ENCODE data around the gene INPP5D. TPM values are rescaled to one million over a fixed set of nuclear protein-coding genes. Genes with fewer than 3 reads are reported as not detected.
"Not testable (repeated sequence)": the region's sequence is repeated elsewhere in the genome, so short reads cannot be mapped to it uniquely, and the experiment has no call there.

The INPP5D gene
- polyA plus RNA-seq, 1 donor from 2014 or later, result 220 TPM

GRCh38 chr2:233098618-233099017, 38.5 kb downstream of the INPP5D start:
- Mint-ChIP-seq H3K4me1 (peaks cover 56 to 70% (median 59%) of the 10 kb centered on the region in 3 donors), H3K27ac (peak overlapping the region; percentile 76 to 97 (median 96)), H3K4me3 (peak overlapping the region in 3 of 4 donors; percentile 19 to 76 (median 76)), H3K9me3 (no peaks in the 10 kb centered on the region), H3K36me3 (peaks cover 12% of the 10 kb centered on the region), H3K27me3 (no peaks in the 10 kb centered on the region)

- H3K9me3 Mint-ChIP-seq, H3K27me3 Mint-ChIP-seq: not testable (repeated sequence)
- peaks cover 53 to 69% (median 57%) of the 10 kb centered on the region in 3 donors for H3K4me1 Mint-ChIP-seq
- peak overlapping the region; percentile 96 to 99 (median 99) for H3K27ac Mint-ChIP-seq
- peak overlapping the region; percentile 74 to 93 (median 88) for H3K4me3 Mint-ChIP-seq
- H3K36me3 Mint-ChIP-seq, result peaks cover 16% of the 10 kb centered on the region
These were observed 39.7 kb downstream of the INPP5D start for GRCh38 chr2:233099820-233100191.

GRCh38 chr2:233100192-233100998, 40.3 kb downstream of the INPP5D start:
- H3K4me1 Mint-ChIP-seq, result peaks cover 50 to 72% (median 58%) of the 10 kb centered on the region in 3 donors
- H3K27ac Mint-ChIP-seq, result peak overlapping the region; percentile 96 to 99 (median 99)
- peak overlapping the region; percentile 74 to 93 (median 88) for H3K4me3 Mint-ChIP-seq
- H3K27me3 Mint-ChIP-seq, result no peaks in the 10 kb centered on the region
- H3K36me3 Mint-ChIP-seq, result peaks cover 16% of the 10 kb centered on the region
- H3K9me3 Mint-ChIP-seq, result no peaks in the 10 kb centered on the region

- Mint-ChIP-seq H3K36me3 (peaks cover 16% of the 10 kb centered on the region), H3K4me3 (peak overlapping the region; percentile 74 to 93 (median 88)), H3K27me3 (no peaks in the 10 kb centered on the region), H3K9me3 (no peaks in the 10 kb centered on the region), H3K27ac (peak overlapping the region; percentile 96 to 99 (median 99)), H3K4me1 (peaks cover 54 to 74% (median 60%) of the 10 kb centered on the region in 3 donors)
These were observed 41.0 kb downstream of the INPP5D start for GRCh38 chr2:233101141-233101540.

GRCh38 chr2:233101816-233102215, 41.7 kb downstream of the INPP5D start:
- Mint-ChIP-seq H3K27me3 (no peaks in the 10 kb centered on the region), H3K4me1 (peaks cover 60 to 79% (median 63%) of the 10 kb centered on the region in 3 donors), H3K9me3 (no peaks in the 10 kb centered on the region), H3K36me3 (peaks cover 19% of the 10 kb centered on the region), H3K4me3 (peak overlapping the region in 3 of 4 donors; percentile 41 to 87 (median 60)), H3K27ac (peak overlapping the region; percentile 87 to 97 (median 91))

- Mint-ChIP-seq H3K27ac (peak overlapping the region in 2 of 3 donors; percentile 90), H3K4me1 (peaks cover 56 to 75% (median 59%) of the 10 kb centered on the region in 3 donors), H3K9me3 (no peaks in the 10 kb centered on the region), H3K27me3 (no peaks in the 10 kb centered on the region), H3K36me3 (peaks cover 12% of the 10 kb centered on the region), H3K4me3 (peak overlapping the region in 2 of 4 donors; percentile 74 to 76)
These were observed 45.2 kb downstream of the INPP5D start for GRCh38 chr2:233105156-233105895.

- Mint-ChIP-seq H3K27me3 (no peaks in the 10 kb centered on the region), H3K9me3 (no peaks in the 10 kb centered on the region), H3K36me3 (peaks cover 12% of the 10 kb centered on the region), H3K4me1 (peaks cover 52 to 72% (median 61%) of the 10 kb centered on the region in 3 donors), H3K27ac (peak overlapping the region; percentile 39 to 90 (median 76)), H3K4me3 (peak overlapping the region in 2 of 4 donors; percentile 74 to 76)
These were observed 45.8 kb downstream of the INPP5D start for GRCh38 chr2:233105930-233106329.

GRCh38 chr2:233107011-233107410, 46.9 kb downstream of the INPP5D start:
- Mint-ChIP-seq H3K27me3 (no peaks in the 10 kb centered on the region), H3K27ac (peak overlapping the region; percentile 86 to 90 (median 90)), H3K4me1 (peaks cover 54 to 72% (median 59%) of the 10 kb centered on the region in 3 donors), H3K4me3 (peak overlapping the region; percentile 22 to 85 (median 72)), H3K36me3 (peaks cover 12% of the 10 kb centered on the region), H3K9me3 (no peaks in the 10 kb centered on the region)

GRCh38 chr2:233107831-233108300, 47.7 kb downstream of the INPP5D start:
- H3K27me3 Mint-ChIP-seq, result no peaks in the 10 kb centered on the region
- peak overlapping the region; percentile 86 to 92 (median 90) for H3K27ac Mint-ChIP-seq
- H3K4me1 Mint-ChIP-seq, result peaks cover 51 to 70% (median 57%) of the 10 kb centered on the region in 3 donors
- peaks cover 11% of the 10 kb centered on the region for H3K36me3 Mint-ChIP-seq
- peak overlapping the region; percentile 66 to 86 (median 80) for H3K4me3 Mint-ChIP-seq
- no peaks in the 10 kb centered on the region for H3K9me3 Mint-ChIP-seq

- Mint-ChIP-seq H3K4me3 (peak overlapping the region; percentile 66 to 86 (median 80)), H3K36me3 (peaks cover 7% of the 10 kb centered on the region), H3K27ac (peak overlapping the region; percentile 86 to 92 (median 90)), H3K27me3 (no peaks in the 10 kb centered on the region), H3K9me3 (no peaks in the 10 kb centered on the region), H3K4me1 (peaks cover 55 to 71% (median 62%) of the 10 kb centered on the region in 3 donors)
These were observed 48.7 kb downstream of the INPP5D start for GRCh38 chr2:233108611-233109490.

GRCh38 chr2:233111427-233111826, 51.3 kb downstream of the INPP5D start:
- H3K27ac Mint-ChIP-seq, result peak overlapping the region in 2 of 3 donors; percentile 39 to 40
- peak overlapping the region in 1 of 4 donors; percentile 46 for H3K4me3 Mint-ChIP-seq

GRCh38 chr2:233112329-233112728, 52.2 kb downstream of the INPP5D start:
- H3K4me1 Mint-ChIP-seq, result peaks cover 52 to 61% (median 60%) of the 10 kb centered on the region in 3 donors
- peak overlapping the region in 2 of 3 donors; percentile 53 to 78 for H3K27ac Mint-ChIP-seq
- H3K4me3 Mint-ChIP-seq, result peak overlapping the region in 1 of 4 donors; percentile 24
- H3K36me3 Mint-ChIP-seq, result no peaks in the 10 kb centered on the region
- H3K27me3 Mint-ChIP-seq, result no peaks in the 10 kb centered on the region
- no peaks in the 10 kb centered on the region for H3K9me3 Mint-ChIP-seq

More at GRCh38 chr2:233111427-233111826, 51.3 kb downstream of the INPP5D start:
- Mint-ChIP-seq H3K36me3 (peaks cover 2% of the 10 kb centered on the region), H3K27me3 (no peaks in the 10 kb centered on the region), H3K4me1 (peaks cover 50 to 63% (median 61%) of the 10 kb centered on the region in 3 donors), H3K9me3 (no peaks in the 10 kb centered on the region)

- Mint-ChIP-seq H3K9me3 (no peaks in the 10 kb centered on the region), H3K4me3 (peak overlapping the region in 3 of 4 donors; percentile 22 to 39 (median 25)), H3K27me3 (no peaks in the 10 kb centered on the region), H3K4me1 (peaks cover 55 to 61% (median 59%) of the 10 kb centered on the region in 3 donors), H3K27ac (peak overlapping the region in 2 of 3 donors; percentile 78 to 96), H3K36me3 (no peaks in the 10 kb centered on the region)
These were observed 52.8 kb downstream of the INPP5D start for GRCh38 chr2:233112776-233113452.
